ENCODE data around the gene ATP6V1E1.
A peak's percentile ranks its signal among the peaks of the same experiment; 100 is the strongest.
"Not testable (repeated sequence)": the region's sequence is repeated elsewhere in the genome, so short reads cannot be mapped to it uniquely, and the experiment has no call there.

Gene ATP6V1E1

DNA sequence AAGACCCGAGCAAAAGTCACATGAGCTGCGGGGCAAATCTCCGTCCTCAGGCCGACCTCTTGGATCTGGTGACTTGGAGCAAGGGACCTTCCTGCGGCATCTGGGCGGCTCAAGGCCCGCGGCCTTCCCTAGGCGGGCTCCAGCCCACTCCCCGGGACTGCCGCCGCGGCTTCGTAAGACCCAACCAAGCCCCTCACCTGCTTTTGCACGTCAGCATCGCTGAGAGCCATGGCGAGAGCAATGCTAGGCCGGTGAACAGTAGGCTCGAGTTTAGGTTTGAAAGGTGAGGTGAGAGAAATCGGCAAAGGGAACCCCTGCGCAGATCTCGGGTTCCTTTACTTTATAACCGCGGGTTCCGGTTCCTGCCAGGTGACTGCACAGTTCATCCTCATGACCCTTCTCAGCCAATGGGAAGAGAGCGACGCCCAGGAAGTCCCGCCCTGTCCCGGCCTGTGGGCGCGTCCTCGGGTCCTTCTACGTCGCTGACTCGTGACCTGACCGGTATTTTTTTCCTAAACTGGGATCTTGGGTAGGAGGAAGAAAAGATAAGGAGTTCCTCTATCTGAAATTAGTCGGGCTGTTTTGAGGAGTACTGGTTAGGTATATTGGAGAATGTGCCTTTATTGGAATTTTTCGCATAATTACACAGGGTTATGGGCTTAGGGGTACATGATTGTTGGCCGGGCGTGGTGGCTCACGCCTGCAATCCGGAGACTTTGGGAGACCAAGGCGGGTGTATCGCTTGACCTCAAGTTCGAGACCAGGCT is at the start of gene ATP6V1E1:
Gene ATP6V1E1, minus strand, starts transcription at position 344 of the 767 bp plus-strand sequence. Its CDS starts 114 bp downstream, at position 230.
- peak; percentile 90 for DNase-seq (ENCODE audit: low read depth, low spot score)
- peak within 1 kb of the TSS; percentile 96 for H3K27ac ChIP-seq

GRCh38 chr22:17675584-17675983 is 47.0 kb upstream of the ATP6V1E1 start:
- H3K27ac ChIP-seq = no peak overlapping the region
- no peak for DNase-seq (ENCODE audit: low read depth, low spot score)

GRCh38 chr22:17674152-17674551 is 45.6 kb upstream of the ATP6V1E1 start:
- no peak overlapping the region for H3K27ac ChIP-seq
- no peak for DNase-seq (ENCODE audit: low read depth, low spot score)

DNA sequence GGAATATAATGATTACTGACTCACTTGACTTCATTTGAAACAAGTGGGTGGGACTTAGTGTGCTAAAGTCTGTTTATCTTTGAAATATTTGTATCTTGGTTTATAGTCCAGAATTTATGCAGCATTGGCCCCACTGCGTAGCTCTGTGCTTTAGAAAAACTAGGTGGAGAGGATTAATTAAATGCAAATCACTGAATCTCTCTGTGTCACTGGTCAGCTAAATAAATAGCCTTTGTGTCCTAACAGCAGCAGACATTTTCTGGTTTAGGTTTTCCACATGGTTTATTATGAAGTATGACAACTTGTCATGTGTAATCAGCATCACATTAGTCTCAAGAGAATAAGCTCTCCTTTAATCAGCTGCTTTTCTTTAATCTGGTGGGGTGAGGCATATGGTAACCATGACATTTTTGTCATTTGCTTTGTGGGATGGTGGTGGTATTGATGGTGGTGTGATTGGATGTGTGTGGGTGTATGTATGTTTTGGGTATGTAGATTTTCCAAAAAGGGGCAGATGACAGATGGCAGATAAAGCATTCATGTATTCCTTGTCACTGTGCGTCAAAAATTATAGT is 44.0 kb upstream of the ATP6V1E1 start:
- H3K27ac ChIP-seq = peak overlapping the region; percentile 42
- DNase-seq (ENCODE audit: low read depth, low spot score) = no peak

DNA sequence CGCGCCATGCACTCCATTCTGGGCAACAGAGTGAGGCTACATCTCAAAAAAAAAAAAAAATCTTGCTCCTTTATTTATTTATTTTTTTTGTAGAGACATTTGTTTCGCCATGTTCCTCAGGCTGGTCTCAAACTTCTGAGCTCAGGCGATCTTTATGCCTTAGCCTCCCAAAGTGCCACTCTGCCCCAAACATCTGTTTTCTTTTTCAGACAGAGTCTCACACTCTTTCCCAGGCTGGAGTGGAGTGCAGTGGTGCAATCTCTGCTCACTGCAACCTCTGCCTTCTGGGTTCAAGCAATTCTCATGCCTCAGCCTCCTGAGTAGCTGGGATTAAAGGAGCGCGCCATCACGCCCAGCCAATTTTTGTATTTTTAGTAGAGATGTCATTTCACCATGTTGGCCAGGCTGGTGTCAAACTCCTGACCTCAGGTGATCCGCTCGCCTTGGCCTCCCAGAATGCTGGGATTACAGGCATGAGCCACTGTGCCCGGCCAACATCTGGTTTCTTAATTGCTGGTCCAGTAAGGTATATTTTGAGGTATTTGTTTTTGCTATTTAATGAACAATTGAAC is 43.1 kb upstream of the ATP6V1E1 start:
- DNase-seq (ENCODE audit: low read depth, low spot score) = not testable (repeated sequence)
- H3K27ac ChIP-seq = peak overlapping the region; percentile 42

DNA sequence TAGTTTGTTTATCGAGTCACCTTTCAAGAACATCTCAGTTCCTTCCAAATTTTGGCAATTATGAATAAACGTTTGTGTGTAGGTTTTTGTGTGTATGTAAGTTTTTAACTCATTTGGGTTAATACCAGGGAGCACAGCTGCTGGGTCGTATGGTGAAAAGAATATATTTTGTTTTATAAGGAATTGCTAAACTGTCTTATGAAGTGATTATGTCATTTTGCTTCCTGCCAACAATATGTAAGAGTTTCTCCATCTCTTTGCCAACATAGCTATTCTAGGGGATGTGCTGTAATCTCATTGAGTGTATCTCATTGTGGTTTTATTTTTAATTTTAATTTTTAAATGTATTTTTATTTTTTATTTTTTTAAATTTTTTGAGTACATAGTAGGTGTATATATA is 37.3 kb upstream of the ATP6V1E1 start:
- no peak for DNase-seq (ENCODE audit: low read depth, low spot score)
- H3K27ac ChIP-seq = no peak overlapping the region

GRCh38 chr22:17665248-17665647 is 36.7 kb upstream of the ATP6V1E1 start:
- DNase-seq (ENCODE audit: low read depth, low spot score) = no peak
- no peak overlapping the region for H3K27ac ChIP-seq

- DNase-seq (ENCODE audit: low read depth, low spot score) = no peak
- H3K27ac ChIP-seq = no peak overlapping the region
Observed at GRCh38 chr22:17664414-17665055, 36.0 kb upstream of the ATP6V1E1 start.

DNA sequence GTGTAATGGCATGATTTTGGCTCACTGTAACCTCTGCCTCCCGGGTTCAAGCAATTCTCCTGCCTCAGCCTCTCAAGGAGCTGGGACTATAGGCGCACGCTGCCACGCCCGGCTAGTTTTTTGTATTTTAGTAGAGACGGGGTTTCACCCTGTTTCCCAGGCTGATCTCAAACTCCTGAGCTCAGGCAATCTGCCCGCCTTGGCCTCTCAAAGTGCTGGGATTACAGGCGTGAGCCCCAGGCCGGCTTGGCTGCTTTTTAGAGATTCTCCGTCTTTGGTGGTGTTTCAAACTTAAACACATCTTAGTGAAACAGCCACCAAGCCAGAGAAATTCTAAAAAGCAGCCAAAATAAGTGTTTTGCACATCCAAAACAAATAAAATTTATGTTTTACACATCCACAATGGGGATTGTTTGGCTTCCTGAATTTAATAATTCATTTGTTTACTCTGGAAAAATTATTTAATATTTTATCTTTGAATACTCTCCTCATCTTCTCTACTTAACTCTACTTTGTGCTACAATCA is 28.4 kb upstream of the ATP6V1E1 start:
- H3K27ac ChIP-seq = no peak overlapping the region
- DNase-seq (ENCODE audit: low read depth, low spot score) = no peak

- DNase-seq (ENCODE audit: low read depth, low spot score) = no peak
- no peak overlapping the region for H3K27ac ChIP-seq
Observed at GRCh38 chr22:17655289-17655688, 26.7 kb upstream of the ATP6V1E1 start.

GRCh38 chr22:17648569-17648968 is 20.0 kb upstream of the ATP6V1E1 start:
- peak overlapping the region; percentile 30 for H3K27ac ChIP-seq
- no peak for DNase-seq (ENCODE audit: low read depth, low spot score)

GRCh38 chr22:17647991-17648390 is 19.4 kb upstream of the ATP6V1E1 start:
- H3K27ac ChIP-seq = peak overlapping the region; percentile 30
- no peak for DNase-seq (ENCODE audit: low read depth, low spot score)

GRCh38 chr22:17647452-17647851 is 18.9 kb upstream of the ATP6V1E1 start:
- H3K27ac ChIP-seq = no peak overlapping the region
- no peak for DNase-seq (ENCODE audit: low read depth, low spot score)

DNA sequence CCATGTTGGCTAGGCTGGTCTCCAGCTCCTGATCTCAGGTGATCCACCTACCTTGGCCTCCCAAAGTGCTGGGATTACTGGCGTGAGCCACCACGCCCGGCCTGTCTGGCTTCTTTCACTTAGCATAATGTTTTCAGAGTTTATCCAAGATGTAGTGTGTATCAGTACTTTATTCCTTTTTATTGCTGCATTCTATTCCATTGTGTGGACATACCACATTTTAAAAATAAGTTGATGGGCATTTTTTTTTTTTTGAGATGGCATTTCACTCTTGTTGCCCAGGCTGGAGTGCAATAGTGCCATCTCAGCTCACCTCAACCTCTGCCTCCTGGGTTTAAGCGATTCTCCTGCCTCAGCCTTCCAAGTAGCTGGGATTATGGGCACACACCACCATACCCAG is 13.8 kb upstream of the ATP6V1E1 start:
- DNase-seq (ENCODE audit: low read depth, low spot score); H3K27ac ChIP-seq: not testable (repeated sequence)

- H3K27ac ChIP-seq = no peak overlapping the region
- no peak for DNase-seq (ENCODE audit: low read depth, low spot score)
Observed at GRCh38 chr22:17641269-17641668, 12.7 kb upstream of the ATP6V1E1 start.

- H3K27ac ChIP-seq = peak overlapping the region; percentile 98
- no peak for DNase-seq (ENCODE audit: low read depth, low spot score)
Observed at GRCh38 chr22:17639247-17639741, 10.7 kb upstream of the ATP6V1E1 start.

- no peak for DNase-seq (ENCODE audit: low read depth, low spot score)
Observed at GRCh38 chr22:17638432-17639246, 10.1 kb upstream of the ATP6V1E1 start, which contains the start of gene BCL2L13. Gene BCL2L13 (plus strand): TSS chr22:17638757. CDS start chr22:17655712, 16,955 bp downstream.

DNA sequence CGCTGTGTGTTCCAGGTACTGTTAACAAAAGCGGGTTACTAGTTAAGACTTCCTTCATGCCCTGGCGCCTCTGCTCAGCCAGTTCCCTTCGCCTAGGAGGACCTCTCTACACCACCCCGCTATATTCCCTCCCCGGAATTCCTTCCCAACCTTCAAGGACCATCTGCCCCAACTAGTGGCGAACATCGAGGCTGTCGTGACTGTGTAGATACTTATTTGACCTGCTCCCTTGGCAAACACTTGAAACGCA is 9.6 kb upstream of the ATP6V1E1 start:
- DNase-seq (ENCODE audit: low read depth, low spot score) = no peak
- peak overlapping the region; percentile 98 for H3K27ac ChIP-seq

More at GRCh38 chr22:17638432-17639246, 10.1 kb upstream of the ATP6V1E1 start, which contains the start of gene BCL2L13:
- H3K27ac ChIP-seq = peak within 1 kb of the TSS; percentile 98

- no peak for DNase-seq (ENCODE audit: low read depth, low spot score)
- peak overlapping the region; percentile 98 for H3K27ac ChIP-seq
Observed at GRCh38 chr22:17637490-17638181, 9.1 kb upstream of the ATP6V1E1 start.

Measured in epithelial cell of prostate (primary cell).